C1 segment of cervical spinal cord (tissue), 14 donors: ENCODE data around the gene THAP5.
"Not testable (repeated sequence)": the region's sequence is repeated elsewhere in the genome, so short reads cannot be mapped to it uniquely, and the experiment has no call there.

ENCODE experiments used
- DNase-seq, 14 donors: peaks; one replicate each; lab custom pipeline; 2025; lab: John Stamatoyannopoulos, UW

Gene THAP5

GRCh38 chr7:108584211-108584610 is 14.7 kb upstream of the THAP5 start:
- no peak for DNase-seq

- no peak for DNase-seq
Observed at GRCh38 chr7:108581655-108582491, 12.4 kb upstream of the THAP5 start.

DNA sequence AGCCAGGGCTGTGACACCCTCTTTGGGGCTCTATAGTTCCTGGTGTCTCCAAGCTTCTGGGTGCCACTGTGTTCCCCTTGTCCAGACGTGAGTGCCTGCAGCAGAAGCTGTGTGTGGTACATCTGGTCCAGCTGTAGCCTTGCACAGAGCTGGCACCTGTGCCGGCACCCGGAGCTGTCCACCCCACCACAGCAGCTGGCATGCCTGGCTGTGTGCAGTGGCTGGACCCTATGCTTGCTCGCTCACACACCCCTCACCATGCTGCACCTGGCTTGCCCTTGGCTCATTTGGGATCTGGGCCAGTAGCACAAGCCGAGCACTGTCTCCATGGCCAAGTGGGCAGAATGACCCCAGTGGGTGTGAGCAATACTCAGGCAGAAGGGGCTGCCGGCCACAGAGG is 10.8 kb upstream of the THAP5 start:
- no peak for DNase-seq

GRCh38 chr7:108578937-108579336 is 9.4 kb upstream of the THAP5 start:
- no peak for DNase-seq

DNA sequence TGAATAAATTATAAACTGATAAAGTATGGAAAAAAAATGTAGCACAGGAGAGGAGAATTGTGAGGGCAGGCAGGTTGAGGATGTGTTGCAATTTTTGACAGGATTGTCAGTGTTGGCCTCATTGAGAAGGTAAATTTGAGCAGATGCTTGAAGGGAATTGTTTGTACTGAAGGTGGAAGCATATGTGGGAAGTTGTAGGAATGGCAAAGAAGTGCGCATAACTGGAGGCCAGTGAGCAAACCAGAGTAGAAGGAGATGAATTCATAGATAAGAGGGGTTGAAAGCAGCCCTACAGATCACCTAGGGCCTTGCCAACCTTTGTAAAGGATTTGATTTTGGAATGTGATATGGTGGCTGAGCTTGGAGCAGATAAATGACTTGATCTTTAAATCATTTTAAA is 6.6 kb upstream of the THAP5 start:
- no peak for DNase-seq

DNA sequence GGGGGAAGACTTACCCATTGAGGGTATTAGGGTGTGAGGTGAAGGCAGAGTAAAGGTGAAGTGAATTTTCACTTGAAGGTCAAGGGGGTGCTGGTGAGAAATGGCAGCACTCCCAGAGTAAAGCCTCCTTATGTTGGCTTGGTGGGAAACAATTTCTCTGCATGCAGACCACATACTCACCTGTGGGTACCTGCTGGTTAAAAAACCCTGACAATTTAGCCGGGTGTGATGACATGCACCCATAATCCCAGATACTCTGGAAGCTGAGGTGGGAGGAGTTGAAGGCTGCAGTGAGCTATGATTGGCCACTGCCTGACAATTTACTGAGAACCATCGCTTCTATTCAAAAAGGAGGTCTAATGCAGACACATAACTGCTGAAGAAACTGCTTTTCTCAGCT is 5.7 kb upstream of the THAP5 start:
- DNase-seq, result no peak

GRCh38 chr7:108572480-108572879 is 3.0 kb upstream of the THAP5 start:
- no peak for DNase-seq

GRCh38 chr7:108570146-108570755 is 745 bp upstream of the THAP5 start:
- peak in 11 of 14 donors; percentile 4 to 69 (median 41) for DNase-seq

GRCh38 chr7:108568801-108569380 is 615 bp downstream of the THAP5 start:
- DNase-seq, result no peak

DNA sequence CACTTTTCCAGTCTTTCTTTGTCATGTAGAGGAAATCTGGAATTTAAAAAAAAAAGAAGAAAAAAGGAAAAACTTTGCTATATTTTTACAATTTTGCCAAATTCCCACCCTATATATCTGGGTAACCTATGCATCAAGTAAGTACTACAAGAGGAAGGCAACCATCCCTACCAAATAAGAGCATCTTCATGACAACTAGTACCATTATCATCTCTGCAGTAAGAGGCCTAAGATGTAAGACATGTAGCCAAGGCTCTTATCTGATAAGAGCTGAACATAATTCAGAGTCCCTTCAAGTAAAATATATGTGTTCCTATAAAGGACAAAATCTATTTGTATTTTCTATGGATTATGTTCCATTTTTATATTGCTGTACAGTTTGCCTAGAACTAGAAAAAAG is 3.5 kb downstream of the THAP5 start:
- DNase-seq, result no peak

DNA sequence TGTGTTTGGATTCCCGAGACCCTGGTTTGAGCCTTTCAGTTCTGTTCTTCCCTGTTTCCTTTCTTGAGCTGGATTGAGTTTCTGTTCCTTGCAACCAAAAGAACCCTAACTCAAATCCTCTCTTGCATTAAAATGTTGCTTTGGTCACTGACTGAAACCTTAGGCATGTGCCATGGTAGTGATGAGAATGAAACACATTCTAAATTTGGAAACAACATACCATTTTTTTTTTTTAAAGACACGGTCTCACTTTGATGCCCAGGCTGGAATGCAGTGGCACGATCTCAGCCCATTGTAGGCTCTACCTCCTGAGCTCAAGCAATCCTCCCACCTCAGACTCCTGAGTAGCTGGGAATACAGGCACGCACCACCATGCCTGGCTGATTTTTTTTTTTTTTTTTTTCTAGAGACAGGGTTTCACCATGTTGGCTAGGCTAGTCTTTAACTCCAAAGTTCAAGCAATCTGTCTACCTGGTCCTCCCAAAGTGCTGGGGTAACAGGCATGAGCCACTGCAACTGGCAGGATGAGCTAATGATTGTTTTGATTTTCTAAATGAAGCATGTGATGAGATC is 8.4 kb downstream of the THAP5 start:
- DNase-seq, result no peak

DNA sequence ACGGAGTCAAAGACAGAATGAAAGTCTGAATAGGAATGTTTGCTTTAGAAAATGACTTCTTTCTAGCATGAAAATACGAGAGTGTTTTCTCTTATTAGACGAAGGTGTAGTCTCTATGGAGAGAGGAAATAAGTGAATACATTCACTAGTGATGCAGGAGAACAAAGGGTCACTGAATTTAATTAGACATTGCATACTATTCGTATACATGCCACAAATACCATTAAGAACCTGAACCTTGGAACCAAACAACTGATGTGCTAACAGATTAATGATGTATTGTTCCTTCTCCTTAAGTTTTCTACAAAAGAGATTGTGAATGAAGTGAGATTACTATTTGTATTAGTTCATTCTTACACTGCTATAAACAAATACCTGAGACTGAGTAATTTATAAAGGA is 10.3 kb downstream of the THAP5 start:
- no peak for DNase-seq

- DNase-seq, result no peak
Observed at GRCh38 chr7:108557617-108558016, 11.9 kb downstream of the THAP5 start.

GRCh38 chr7:108557191-108557590 is 12.3 kb downstream of the THAP5 start:
- DNase-seq, result no peak

DNA sequence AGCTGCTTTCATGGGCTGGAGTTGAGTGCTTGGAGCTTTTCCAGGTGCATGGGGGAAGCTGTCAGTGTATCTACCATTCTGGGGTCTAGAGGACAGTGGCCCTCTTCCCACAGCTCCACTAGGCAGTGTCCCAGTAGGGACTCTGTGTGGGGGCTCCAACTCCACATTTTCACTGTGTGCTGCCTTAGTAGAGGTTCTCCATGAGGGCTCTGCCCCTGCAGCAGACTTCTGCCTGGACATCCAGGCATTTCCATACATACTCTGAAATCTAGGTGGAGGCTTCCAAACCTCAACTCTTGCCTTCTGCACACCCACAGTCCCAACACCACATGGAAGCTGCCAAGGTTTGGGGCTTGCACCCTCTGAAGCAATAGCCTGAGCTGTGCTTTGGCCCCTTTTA is 12.8 kb downstream of the THAP5 start:
- not testable (repeated sequence) for DNase-seq

- DNase-seq, result not testable (repeated sequence)
Observed at GRCh38 chr7:108548141-108548896, 21.2 kb downstream of the THAP5 start.

GRCh38 chr7:108541478-108541877 is 28.0 kb downstream of the THAP5 start:
- DNase-seq, result no peak

DNA sequence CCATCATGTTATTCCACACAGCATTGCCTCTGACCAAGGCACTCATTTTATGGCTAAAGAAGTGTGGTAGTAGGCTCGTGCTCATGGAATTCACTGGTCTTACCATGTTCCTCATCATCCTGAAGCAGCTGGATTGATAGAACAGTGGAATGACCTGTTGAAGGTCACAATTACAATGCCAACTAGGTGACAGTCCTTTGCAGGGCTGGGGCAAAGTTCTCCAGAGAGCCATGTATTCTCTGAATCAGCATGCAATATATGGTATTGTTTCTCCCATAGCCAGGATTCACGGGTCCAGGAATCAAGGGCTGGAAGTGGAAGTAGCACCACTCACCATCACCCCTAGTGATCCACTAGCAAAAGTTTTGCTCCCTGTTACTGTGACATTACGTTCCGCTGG is 30.8 kb downstream of the THAP5 start:
- not testable (repeated sequence) for DNase-seq

GRCh38 chr7:108538236-108538635 is 31.3 kb downstream of the THAP5 start:
- DNase-seq, result not testable (repeated sequence)

DNA sequence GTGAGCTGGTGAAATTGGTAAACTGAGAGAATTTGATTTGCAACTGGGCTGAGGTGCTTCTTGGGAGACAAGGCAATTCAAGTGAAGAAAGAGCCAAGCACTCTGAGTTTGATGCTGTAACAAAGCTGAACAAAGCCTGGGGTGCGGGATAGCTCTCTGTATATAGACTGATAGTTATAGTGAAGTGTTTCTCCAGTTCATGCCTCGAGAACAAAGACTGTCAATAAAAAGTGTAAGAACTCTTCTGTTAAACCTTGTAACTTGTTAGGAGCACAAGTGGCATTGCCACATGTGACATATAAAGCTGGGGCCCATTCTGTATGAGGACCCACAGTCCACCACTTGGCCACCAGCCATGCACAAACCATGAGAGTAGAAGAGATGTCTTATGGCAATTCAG is 32.3 kb downstream of the THAP5 start:
- DNase-seq, result no peak

DNA sequence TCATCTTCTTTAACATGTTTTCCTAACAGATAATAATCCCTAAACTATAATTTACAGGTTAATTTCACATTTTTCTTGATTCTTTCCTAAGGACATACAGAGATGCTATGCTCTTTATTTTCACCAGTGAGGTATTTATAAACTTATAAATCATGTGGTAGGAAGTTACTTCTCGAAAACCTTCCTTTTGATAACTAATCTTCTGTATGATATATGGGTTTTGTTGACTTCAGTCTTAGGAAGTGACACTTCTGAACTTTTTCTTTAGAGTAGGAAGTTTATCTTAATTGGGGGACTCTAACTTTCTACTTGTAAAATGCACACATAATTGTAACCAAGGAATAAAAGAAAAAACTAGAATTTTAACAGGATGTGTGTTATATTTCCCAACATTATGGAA is 33.8 kb downstream of the THAP5 start:
- DNase-seq, result no peak

DNA sequence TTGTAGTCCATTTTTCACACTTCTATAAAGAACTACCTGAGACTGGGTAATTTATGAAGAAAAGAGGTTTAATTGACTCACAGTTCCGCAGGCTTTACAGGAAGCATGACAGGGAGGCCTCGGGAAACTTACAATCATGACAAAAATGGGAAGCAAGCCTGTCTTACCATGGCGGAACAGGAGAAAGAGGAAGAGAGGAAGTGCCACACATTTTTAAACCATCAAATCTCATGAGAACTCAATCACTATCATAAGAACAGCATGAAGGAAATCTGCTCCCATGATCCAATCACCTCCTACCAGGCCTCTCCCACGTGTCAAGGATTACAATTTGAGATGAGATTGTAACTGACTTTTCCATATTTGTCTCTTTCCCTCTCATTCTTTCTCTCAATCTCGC is 34.2 kb downstream of the THAP5 start:
- no peak for DNase-seq
